Osteocyte (in vitro differentiated cells): Measurements from ENCODE around the gene PPFIA3. TPM values are rescaled to one million over a fixed set of nuclear protein-coding genes. Genes with fewer than 3 reads are reported as not detected.

ENCODE experiments used
- DNase-seq: peaks from one replicate; pipeline ENCODE4 v3.0.0; 2021; ENCODE audit warnings: mixed read lengths; ENCODE audit not compliant: unreplicated experiment; ENCODE audit errors: extremely low spot score
- H3K27ac Mint-ChIP-seq: one replicate; pipeline ENCODE4 v1.8.0; 2021; ENCODE audit warnings: mild to moderate bottlenecking, mixed read lengths; ENCODE audit not compliant: unreplicated experiment
- H3K27me3 Mint-ChIP-seq: one replicate; pipeline ENCODE4 v1.8.0; 2021; ENCODE audit warnings: mixed read lengths; ENCODE audit not compliant: unreplicated experiment
- H3K36me3 Mint-ChIP-seq: one replicate; pipeline ENCODE4 v1.8.0; 2021; ENCODE audit warnings: mixed read lengths; ENCODE audit not compliant: unreplicated experiment
- H3K4me1 Mint-ChIP-seq: one replicate; pipeline ENCODE4 v1.8.0; 2021; ENCODE audit warnings: mixed read lengths; ENCODE audit not compliant: unreplicated experiment
- H3K4me3 Mint-ChIP-seq: one replicate; pipeline ENCODE4 v1.8.0; 2021; ENCODE audit warnings: mild to moderate bottlenecking, moderate library complexity, mixed read lengths; ENCODE audit not compliant: unreplicated experiment
- H3K9me3 Mint-ChIP-seq: one replicate; pipeline ENCODE4 v1.8.0; 2021; ENCODE audit warnings: mixed read lengths; ENCODE audit not compliant: unreplicated experiment
- CTCF ChIP-seq: fragments of 200-600 bp; sonication (generic); IDR thresholded peaks from 2 replicates; pipeline ENCODE4 v1.5.0; 2021; ENCODE audit warnings: antibody characterized with exemption, mild to moderate bottlenecking, moderate library complexity
- total RNA-seq: library from RNA; stranded (reverse); gene quantifications from 2 replicates; pipeline ENCODE4 v1.2.1, GENCODE V29; 2021

The PPFIA3 gene
- total RNA-seq, 1 donor from 2014 or later: 6.6 TPM

GRCh38 chr19:49150944-49151243 is 31.6 kb downstream of the PPFIA3 start:
- H3K4me1 Mint-ChIP-seq: peaks cover 18% of the 10 kb centered on the region
- TF ChIP-seq CTCF: no peak
- H3K4me3 Mint-ChIP-seq: peak overlapping the region; percentile 93
- no peak for DNase-seq
- peaks cover 3% of the 10 kb centered on the region for H3K9me3 Mint-ChIP-seq
- H3K27ac Mint-ChIP-seq: no peak overlapping the region
- H3K27me3 Mint-ChIP-seq: peaks cover 2% of the 10 kb centered on the region
- no peaks in the 10 kb centered on the region for H3K36me3 Mint-ChIP-seq

GRCh38 chr19:49151267-49152118 is 32.1 kb downstream of the PPFIA3 start:
- Mint-ChIP-seq H3K27me3 (peaks cover 2% of the 10 kb centered on the region), H3K4me3 (peak overlapping the region; percentile 93), H3K9me3 (peaks cover 3% of the 10 kb centered on the region)

GRCh38 chr19:49152119-49152550 is 32.8 kb downstream of the PPFIA3 start:
- no peak for TF ChIP-seq CTCF
- Mint-ChIP-seq H3K4me1 (peaks cover 14% of the 10 kb centered on the region), H3K36me3 (no peaks in the 10 kb centered on the region), H3K27me3 (peaks cover 2% of the 10 kb centered on the region), H3K27ac (no peak overlapping the region), H3K9me3 (peaks cover 3% of the 10 kb centered on the region), H3K4me3 (peak overlapping the region; percentile 29)
- DNase-seq: no peak

More at GRCh38 chr19:49151267-49152118, 32.1 kb downstream of the PPFIA3 start:
- TF ChIP-seq CTCF: no peak
- Mint-ChIP-seq H3K4me1 (peaks cover 14% of the 10 kb centered on the region), H3K27ac (peak overlapping the region; percentile 76), H3K36me3 (no peaks in the 10 kb centered on the region)
- DNase-seq: no peak

- Mint-ChIP-seq H3K27me3 (peaks cover 2% of the 10 kb centered on the region), H3K36me3 (no peaks in the 10 kb centered on the region), H3K4me3 (no peak overlapping the region), H3K4me1 (peaks cover 19% of the 10 kb centered on the region), H3K27ac (no peak overlapping the region), H3K9me3 (peaks cover 3% of the 10 kb centered on the region)
- no peak for TF ChIP-seq CTCF
- no peak for DNase-seq
These were observed 33.9 kb downstream of the PPFIA3 start for GRCh38 chr19:49153167-49153809.

GRCh38 chr19:49154279-49154678 is 34.9 kb downstream of the PPFIA3 start:
- no peak for DNase-seq
- Mint-ChIP-seq H3K27ac (no peak overlapping the region), H3K4me3 (no peak overlapping the region), H3K9me3 (peaks cover 3% of the 10 kb centered on the region), H3K4me1 (peaks cover 18% of the 10 kb centered on the region), H3K27me3 (peaks cover 2% of the 10 kb centered on the region), H3K36me3 (no peaks in the 10 kb centered on the region)
- TF ChIP-seq CTCF: no peak
